ENCODE data around the gene G2E3. TPM values are rescaled to one million over a fixed set of nuclear protein-coding genes. Genes with fewer than 3 reads are reported as not detected.
"Not testable (repeated sequence)": the region's sequence is repeated elsewhere in the genome, so short reads cannot be mapped to it uniquely, and the experiment has no call there.

G2E3 gene
- total and polyA plus RNA-seq, 4 experiments from 2014 or later, result 9.7 to 32.0 (median 22.4) TPM

DNA sequence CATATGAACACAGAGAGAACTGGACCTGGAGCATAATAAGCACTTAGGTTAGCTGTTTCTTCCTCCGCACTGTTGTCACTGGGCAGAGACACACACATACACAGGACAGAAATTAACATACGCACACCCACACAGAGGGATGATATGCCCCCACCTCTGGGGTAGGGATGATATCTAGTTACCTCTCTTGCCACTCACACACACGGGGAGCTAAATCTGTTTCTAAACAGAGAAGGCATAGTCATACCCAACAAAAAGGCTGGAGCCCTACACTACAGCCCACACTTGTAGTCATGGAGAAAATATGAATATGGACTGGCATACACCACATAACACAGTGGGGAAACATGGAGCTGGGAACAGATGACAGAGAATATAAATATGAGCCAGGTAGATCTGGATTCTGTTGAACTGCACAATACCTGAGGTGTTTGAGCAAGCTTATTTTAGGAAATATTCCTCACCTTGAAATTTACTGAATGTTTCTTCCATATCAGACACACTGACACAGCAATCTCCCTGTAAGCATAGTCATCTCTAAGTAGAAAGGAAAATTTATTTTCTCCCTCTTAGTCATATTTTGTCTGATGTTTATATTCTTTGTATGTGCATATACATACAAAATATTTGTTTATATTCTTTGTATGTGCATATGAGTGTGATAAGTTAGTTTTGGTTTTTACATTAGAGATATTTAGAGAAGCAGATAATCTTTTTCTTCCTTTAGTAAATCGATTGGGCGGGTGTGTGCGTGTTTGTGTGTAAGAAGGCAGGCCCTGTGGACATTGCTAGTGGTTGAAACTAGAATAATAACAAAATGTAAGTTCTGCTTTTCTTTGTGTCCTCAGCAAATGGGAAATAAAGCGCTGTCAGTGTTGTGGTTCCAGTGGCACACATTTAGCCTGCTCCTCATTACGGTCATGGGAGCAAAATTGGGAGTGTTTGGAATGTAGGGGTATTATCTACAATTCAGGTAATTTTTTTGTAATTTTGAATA lies 42.3 kb downstream of the G2E3 start:
- ChIA-PET POLR2A (ENCODE audit: partially characterized antibody) (interaction anchor here (0.7 kb wide), 1 partner anchor 607 kb away, joined by 3 read pairs; the partner anchor contains the start of gene HECTD1), CTCF (ENCODE audit: partially characterized antibody) (no interaction called here)
- Mint-ChIP-seq H3K4me1 (peaks cover 0 to 2% (median 0%) of the 10 kb centered on the region in 4 donors), H3K27ac (peak overlapping the region in 2 of 7 donors; percentile 31 to 57), H3K9me3 (no peaks in the 10 kb centered on the region), H3K36me3 (peaks cover 35 to 55% of the 10 kb centered on the region in 2 donors), H3K4me3 (no peak overlapping the region), H3K27me3 (no peaks in the 10 kb centered on the region)
- Histone ChIP-seq H3K9me3 (ENCODE audit: control insufficient read depth in 1 of 2, low read length in 2 of 2) (no peaks in the 10 kb centered on the region), H3K36me3 (ENCODE audit: insufficient read depth, low read length) (peaks cover 37% of the 10 kb centered on the region), H3K27ac (ENCODE audit: low read depth, low read length) (no peak overlapping the region), H3K4me3 (ENCODE audit: low read length in 2 of 2) (no peak overlapping the region), H3K4me1 (ENCODE audit: insufficient read depth, low read length) (no peaks in the 10 kb centered on the region), H3K27me3 (ENCODE audit: insufficient read depth, low read length) (no peaks in the 10 kb centered on the region)
- intact Hi-C loops (cut with micrococcal nuclease), result no loop called here
- no peak for DNase-seq

GRCh38 chr14:30603402-30603801 lies 44.4 kb downstream of the G2E3 start:
- Mint-ChIP-seq H3K9me3 (no peaks in the 10 kb centered on the region), H3K4me3 (no peak overlapping the region), H3K27me3 (no peaks in the 10 kb centered on the region), H3K4me1 (no peaks in the 10 kb centered on the region), H3K27ac (no peak overlapping the region), H3K36me3 (peaks cover 29 to 64% of the 10 kb centered on the region in 2 donors)
- Histone ChIP-seq H3K27ac (ENCODE audit: low read depth, low read length) (no peak overlapping the region), H3K4me3 (ENCODE audit: low read length in 2 of 2) (no peak overlapping the region), H3K9me3 (ENCODE audit: control insufficient read depth in 1 of 2, low read length in 2 of 2) (no peaks in the 10 kb centered on the region), H3K27me3 (ENCODE audit: insufficient read depth, low read length) (no peaks in the 10 kb centered on the region), H3K4me1 (ENCODE audit: insufficient read depth, low read length) (no peaks in the 10 kb centered on the region), H3K36me3 (ENCODE audit: insufficient read depth, low read length) (peaks cover 42% of the 10 kb centered on the region)
- DNase-seq, result no peak
- intact Hi-C loops (cut with micrococcal nuclease), result no loop called here
- CTCF ChIA-PET (ENCODE audit: partially characterized antibody), result no interaction called here
- POLR2A ChIA-PET (ENCODE audit: partially characterized antibody), result no interaction called here

DNA sequence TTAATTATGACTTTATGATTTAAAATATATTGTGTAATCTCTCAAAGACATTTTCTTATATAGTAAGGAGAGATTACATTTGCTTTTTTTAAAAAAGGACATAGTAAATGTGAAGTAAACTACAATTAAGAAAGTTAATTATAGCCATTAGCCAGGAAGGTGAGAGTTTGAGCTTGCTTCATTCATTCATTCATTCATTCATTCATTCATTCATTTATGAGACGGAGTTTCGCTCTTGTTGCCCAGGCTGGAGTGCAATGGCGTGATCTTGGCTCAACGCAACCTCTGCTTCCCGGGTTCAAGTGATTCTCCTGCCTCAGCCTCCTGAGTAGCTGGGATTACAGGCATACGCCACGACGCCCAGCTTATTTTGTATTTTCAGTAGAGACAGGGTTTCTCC lies 45.7 kb downstream of the G2E3 start:
- POLR2A ChIA-PET (ENCODE audit: partially characterized antibody), result interaction anchor here (0.8 kb wide), 1 partner anchor 17 kb away, joined by 3 read pairs; no protein-coding TSS in a partner anchor

DNA sequence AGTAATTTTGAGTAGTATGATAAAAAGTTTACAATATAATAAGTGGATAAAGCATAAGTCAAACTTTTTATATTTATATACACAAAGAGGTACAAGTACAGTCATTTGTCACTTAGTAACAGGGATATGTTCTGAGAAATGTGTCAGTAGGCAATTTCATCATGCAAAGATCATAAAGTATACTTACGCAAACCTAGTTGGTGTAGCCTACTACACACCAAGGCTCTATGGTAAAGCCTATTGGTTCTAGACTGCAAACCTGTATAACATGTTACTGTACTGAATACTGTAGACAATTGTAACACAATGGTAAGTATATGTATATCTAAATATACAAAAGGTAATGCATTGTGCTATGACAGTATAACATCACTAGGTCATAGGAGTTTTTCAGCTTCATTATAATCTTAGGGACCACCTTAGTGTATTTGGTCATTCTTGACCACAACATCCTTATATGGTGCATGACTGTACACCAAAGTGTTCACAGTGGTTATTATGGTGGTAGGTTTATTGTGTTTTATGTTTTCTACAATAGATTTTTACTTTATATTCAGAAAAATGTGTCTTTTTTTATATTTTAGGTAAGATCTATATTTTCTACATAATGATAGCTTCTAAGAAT lies 48.3 kb downstream of the G2E3 start:
- Mint-ChIP-seq H3K4me1 (peaks cover 0 to 2% (median 0%) of the 10 kb centered on the region in 4 donors), H3K36me3 (peaks cover 27 to 58% of the 10 kb centered on the region in 2 donors), H3K27me3 (no peaks in the 10 kb centered on the region), H3K4me3 (no peak overlapping the region), H3K27ac (no peak overlapping the region), H3K9me3 (no peaks in the 10 kb centered on the region)
- POLR2A ChIA-PET (ENCODE audit: partially characterized antibody), result no interaction called here
- no peaks in the 10 kb centered on the region for H3K9me3 ChIP-seq (ENCODE audit: control insufficient read depth in 1 of 2, low read length in 2 of 2)
- CTCF ChIA-PET (ENCODE audit: partially characterized antibody), result no interaction called here
- H3K27ac ChIP-seq (ENCODE audit: low read depth, low read length), result no peak overlapping the region
- H3K36me3 ChIP-seq (ENCODE audit: insufficient read depth, low read length), result peaks cover 16% of the 10 kb centered on the region
- H3K27me3 ChIP-seq (ENCODE audit: insufficient read depth, low read length), result no peaks in the 10 kb centered on the region
- no peak for DNase-seq
- H3K4me3 ChIP-seq (ENCODE audit: low read length in 2 of 2), result no peak overlapping the region
- H3K4me1 ChIP-seq (ENCODE audit: insufficient read depth, low read length), result no peaks in the 10 kb centered on the region
- intact Hi-C loops (cut with micrococcal nuclease), result no loop called here

More for the DNA sequence above, 45.7 kb downstream of the G2E3 start:
- H3K27ac Mint-ChIP-seq; H3K4me3 ChIP-seq (ENCODE audit: low read length in 2 of 2); H3K27me3 Mint-ChIP-seq; H3K4me1 Mint-ChIP-seq; H3K4me3 Mint-ChIP-seq; H3K4me1 ChIP-seq (ENCODE audit: insufficient read depth, low read length); intact Hi-C loops (cut with micrococcal nuclease); H3K9me3 ChIP-seq (ENCODE audit: control insufficient read depth in 1 of 2, low read length in 2 of 2); CTCF ChIA-PET (ENCODE audit: partially characterized antibody); H3K27me3 ChIP-seq (ENCODE audit: insufficient read depth, low read length); H3K27ac ChIP-seq (ENCODE audit: low read depth, low read length); DNase-seq; H3K9me3 Mint-ChIP-seq: not testable (repeated sequence)
- H3K36me3 Mint-ChIP-seq, result peaks cover 31 to 62% of the 10 kb centered on the region in 2 donors
- peaks cover 37% of the 10 kb centered on the region for H3K36me3 ChIP-seq (ENCODE audit: insufficient read depth, low read length)

DNA sequence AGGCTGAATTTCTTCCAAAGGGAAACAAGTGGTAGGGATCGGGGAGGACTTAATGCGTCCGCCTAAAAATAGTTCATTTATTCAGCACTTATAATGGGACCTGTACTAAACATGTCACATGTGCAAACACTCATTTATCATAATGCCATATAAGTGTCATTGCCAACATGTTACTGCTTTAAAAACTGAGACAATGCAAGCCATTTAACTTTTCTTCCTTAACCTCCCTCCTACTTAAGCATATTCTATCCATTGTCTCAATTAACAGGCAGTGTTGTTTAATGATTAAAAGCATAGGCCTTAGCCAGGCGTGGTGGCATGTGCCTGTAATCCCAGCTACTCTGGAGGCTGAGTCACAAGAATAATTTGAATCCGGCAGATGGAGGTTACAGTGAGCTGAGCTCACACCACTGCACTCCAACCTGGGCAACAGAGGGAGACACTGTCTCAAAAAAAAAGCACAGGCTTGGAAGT lies 49.6 kb downstream of the G2E3 start:
- Histone ChIP-seq H3K9me3 (ENCODE audit: control insufficient read depth in 1 of 2, low read length in 2 of 2) (no peaks in the 10 kb centered on the region), H3K27ac (ENCODE audit: low read depth, low read length) (no peak overlapping the region), H3K27me3 (ENCODE audit: insufficient read depth, low read length) (no peaks in the 10 kb centered on the region), H3K4me3 (ENCODE audit: low read length in 2 of 2) (no peak overlapping the region), H3K36me3 (ENCODE audit: insufficient read depth, low read length) (peaks cover 12% of the 10 kb centered on the region), H3K4me1 (ENCODE audit: insufficient read depth, low read length) (no peaks in the 10 kb centered on the region)
- no peak for DNase-seq
- Mint-ChIP-seq H3K4me1 (peaks cover 0 to 2% (median 0%) of the 10 kb centered on the region in 4 donors), H3K9me3 (no peaks in the 10 kb centered on the region), H3K27ac (peak overlapping the region in 3 of 7 donors; percentile 17 to 47 (median 47)), H3K36me3 (peaks cover 25 to 53% of the 10 kb centered on the region in 2 donors), H3K27me3 (no peaks in the 10 kb centered on the region), H3K4me3 (no peak overlapping the region)
- intact Hi-C loops (cut with micrococcal nuclease), result no loop called here
- ChIA-PET CTCF (ENCODE audit: partially characterized antibody) (no interaction called here), POLR2A (ENCODE audit: partially characterized antibody) (interaction anchor here (1.3 kb wide), 1 partner anchor 13 kb away, joined by 4 read pairs; the partner anchor contains the start of gene SCFD1)

DNA sequence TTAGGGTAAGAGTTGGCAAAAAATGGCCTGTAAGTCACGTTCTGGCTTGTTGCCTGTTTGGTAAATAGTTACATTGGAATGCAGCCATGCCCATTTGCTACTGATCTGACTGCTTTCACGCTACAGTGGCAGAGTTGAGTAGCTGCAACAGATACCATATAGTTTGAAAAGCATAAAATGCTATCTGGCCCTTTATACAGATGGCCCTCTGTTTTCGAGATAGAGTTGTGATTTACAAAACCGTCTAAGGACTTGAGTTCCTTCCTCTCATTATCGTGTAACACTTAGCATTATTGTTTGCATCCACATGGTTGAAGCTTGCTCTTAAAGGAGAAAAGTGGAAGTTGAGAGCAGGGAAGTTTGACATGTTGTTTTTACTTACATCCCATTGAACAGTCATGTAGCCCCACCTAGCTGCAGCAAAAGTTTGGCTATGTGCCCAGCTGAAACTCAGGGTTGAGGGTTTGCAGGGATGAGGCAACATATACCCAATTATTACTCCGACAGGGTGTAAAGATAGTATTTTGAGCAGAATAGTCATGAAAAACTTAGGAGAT lies 51.9 kb downstream of the G2E3 start:
- H3K9me3 Mint-ChIP-seq, result no peaks in the 10 kb centered on the region
- peak overlapping the region in 2 of 7 donors; percentile 15 to 72 for H3K27ac Mint-ChIP-seq
- Histone ChIP-seq H3K4me3 (ENCODE audit: low read length in 2 of 2) (no peak overlapping the region), H3K4me1 (ENCODE audit: insufficient read depth, low read length) (no peaks in the 10 kb centered on the region), H3K27me3 (ENCODE audit: insufficient read depth, low read length) (no peaks in the 10 kb centered on the region), H3K36me3 (ENCODE audit: insufficient read depth, low read length) (peaks cover 10% of the 10 kb centered on the region), H3K9me3 (ENCODE audit: control insufficient read depth in 1 of 2, low read length in 2 of 2) (no peaks in the 10 kb centered on the region), H3K27ac (ENCODE audit: low read depth, low read length) (no peak overlapping the region)
- peaks cover 20 to 47% of the 10 kb centered on the region in 2 donors for H3K36me3 Mint-ChIP-seq
- intact Hi-C loops (cut with micrococcal nuclease), result loop anchor here (1.0 kb wide), 1 partner anchor 236 kb away; no protein-coding TSS in a partner anchor
- no peaks in the 10 kb centered on the region for H3K27me3 Mint-ChIP-seq
- DNase-seq, result peak in 2 of 5 donors; percentile 6 to 18
- ChIA-PET POLR2A (ENCODE audit: partially characterized antibody) (interaction anchor here (0.9 kb wide), 1 partner anchor 11 kb away, joined by 4 read pairs; the partner anchor contains the start of gene SCFD1), CTCF (ENCODE audit: partially characterized antibody) (interaction anchor here (1.0 to 1.4 kb wide), 3 partner anchors 12 to 235 kb away, joined by 3 to 4 read pairs (median 4); no protein-coding TSS in a partner anchor)
- peaks cover 0 to 2% (median 0%) of the 10 kb centered on the region in 4 donors for H3K4me1 Mint-ChIP-seq
- H3K4me3 Mint-ChIP-seq, result no peak overlapping the region

DNA sequence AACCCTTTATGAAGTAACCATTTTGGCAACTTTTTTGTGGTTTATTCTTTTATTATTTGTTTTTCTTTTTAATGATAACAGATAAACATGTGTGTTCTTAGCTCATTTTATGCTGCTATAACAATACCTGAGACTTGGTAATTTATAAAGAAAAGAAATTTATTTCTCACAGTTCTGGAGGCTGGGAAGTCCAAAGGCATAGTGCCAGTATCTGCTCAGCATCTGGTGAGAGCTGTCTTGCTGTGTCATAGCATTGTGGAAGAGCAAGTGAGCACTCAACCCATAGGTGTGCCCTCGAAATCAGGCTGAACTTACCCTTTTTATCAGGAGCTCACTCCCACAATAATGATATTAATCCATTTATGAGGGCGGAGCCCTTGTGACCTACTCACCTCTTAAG lies 55.2 kb downstream of the G2E3 start:
- peaks cover 17 to 32% of the 10 kb centered on the region in 2 donors for H3K36me3 Mint-ChIP-seq
- Histone ChIP-seq H3K4me1 (ENCODE audit: insufficient read depth, low read length) (no peaks in the 10 kb centered on the region), H3K36me3 (ENCODE audit: insufficient read depth, low read length) (peaks cover 8% of the 10 kb centered on the region), H3K27ac (ENCODE audit: low read depth, low read length) (no peak overlapping the region), H3K9me3 (ENCODE audit: control insufficient read depth in 1 of 2, low read length in 2 of 2) (no peaks in the 10 kb centered on the region), H3K4me3 (ENCODE audit: low read length in 2 of 2) (no peak overlapping the region), H3K27me3 (ENCODE audit: insufficient read depth, low read length) (no peaks in the 10 kb centered on the region)
- no peak for DNase-seq
- H3K27ac Mint-ChIP-seq, result no peak overlapping the region
- no peak overlapping the region for H3K4me3 Mint-ChIP-seq
- CTCF ChIA-PET (ENCODE audit: partially characterized antibody), result no interaction called here
- POLR2A ChIA-PET (ENCODE audit: partially characterized antibody), result no interaction called here
- H3K9me3 Mint-ChIP-seq, result no peaks in the 10 kb centered on the region
- intact Hi-C loops (cut with micrococcal nuclease), result no loop called here
- H3K4me1 Mint-ChIP-seq, result peaks cover 0 to 2% (median 0%) of the 10 kb centered on the region in 4 donors
- no peaks in the 10 kb centered on the region for H3K27me3 Mint-ChIP-seq

Measured in CD4-positive, alpha-beta memory T cell (primary cell).